ENCODE results near the gene ENO2.
"Not testable (repeated sequence)": the region's sequence is repeated elsewhere in the genome, so short reads cannot be mapped to it uniquely, and the experiment has no call there.

The ENO2 gene

DNA sequence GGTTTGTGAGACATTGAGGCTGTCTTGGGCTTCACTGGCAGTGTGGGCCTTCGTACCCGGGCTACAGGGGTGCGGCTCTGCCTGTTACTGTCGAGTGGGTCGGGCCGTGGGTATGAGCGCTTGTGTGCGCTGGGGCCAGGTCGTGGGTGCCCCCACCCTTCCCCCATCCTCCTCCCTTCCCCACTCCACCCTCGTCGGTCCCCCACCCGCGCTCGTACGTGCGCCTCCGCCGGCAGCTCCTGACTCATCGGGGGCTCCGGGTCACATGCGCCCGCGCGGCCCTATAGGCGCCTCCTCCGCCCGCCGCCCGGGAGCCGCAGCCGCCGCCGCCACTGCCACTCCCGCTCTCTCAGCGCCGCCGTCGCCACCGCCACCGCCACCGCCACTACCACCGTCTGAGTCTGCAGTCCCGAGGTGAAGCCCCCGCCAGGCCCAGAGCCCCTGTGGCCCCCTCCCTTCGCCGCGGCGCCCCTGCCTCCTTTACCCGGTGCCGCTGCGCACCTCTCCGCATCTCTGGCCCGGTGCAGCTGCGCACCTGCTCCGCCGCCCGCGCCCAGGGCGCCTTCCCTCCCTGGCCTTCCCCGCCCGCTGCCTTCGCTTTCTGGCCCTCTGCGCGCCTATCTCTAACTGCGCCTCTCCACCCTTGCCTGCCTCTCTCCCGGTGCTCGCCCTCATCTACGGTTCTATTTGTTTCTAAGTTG, at the start of gene ENO2:
Gene ENO2 (plus strand): TSS at position 335 of the 701 bp plus-strand sequence. CDS start 1,253 bp downstream, outside the sequence.
- DNase-seq = peak; percentile 88

DNA sequence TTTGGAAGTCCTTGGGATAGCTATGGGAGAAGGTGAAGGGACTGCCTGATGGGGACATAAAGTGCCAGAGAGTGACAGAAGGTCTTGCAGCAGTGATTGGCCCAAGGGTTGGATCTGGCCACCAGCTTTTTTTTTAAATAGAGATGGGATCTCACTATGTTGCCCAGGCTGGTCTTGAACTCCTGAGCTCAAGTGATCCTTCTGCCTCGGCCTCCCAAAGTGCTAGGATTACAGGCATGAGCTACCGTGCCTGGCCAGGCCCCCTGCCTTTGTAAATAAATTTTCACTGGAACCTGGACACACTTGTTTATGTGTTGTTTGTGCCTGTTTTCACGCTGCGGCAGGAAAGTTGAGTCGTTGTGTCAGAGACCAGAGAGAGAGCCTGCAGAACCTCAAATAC, 49.1 kb upstream of the ENO2 start:
- not testable (repeated sequence) for DNase-seq

DNA sequence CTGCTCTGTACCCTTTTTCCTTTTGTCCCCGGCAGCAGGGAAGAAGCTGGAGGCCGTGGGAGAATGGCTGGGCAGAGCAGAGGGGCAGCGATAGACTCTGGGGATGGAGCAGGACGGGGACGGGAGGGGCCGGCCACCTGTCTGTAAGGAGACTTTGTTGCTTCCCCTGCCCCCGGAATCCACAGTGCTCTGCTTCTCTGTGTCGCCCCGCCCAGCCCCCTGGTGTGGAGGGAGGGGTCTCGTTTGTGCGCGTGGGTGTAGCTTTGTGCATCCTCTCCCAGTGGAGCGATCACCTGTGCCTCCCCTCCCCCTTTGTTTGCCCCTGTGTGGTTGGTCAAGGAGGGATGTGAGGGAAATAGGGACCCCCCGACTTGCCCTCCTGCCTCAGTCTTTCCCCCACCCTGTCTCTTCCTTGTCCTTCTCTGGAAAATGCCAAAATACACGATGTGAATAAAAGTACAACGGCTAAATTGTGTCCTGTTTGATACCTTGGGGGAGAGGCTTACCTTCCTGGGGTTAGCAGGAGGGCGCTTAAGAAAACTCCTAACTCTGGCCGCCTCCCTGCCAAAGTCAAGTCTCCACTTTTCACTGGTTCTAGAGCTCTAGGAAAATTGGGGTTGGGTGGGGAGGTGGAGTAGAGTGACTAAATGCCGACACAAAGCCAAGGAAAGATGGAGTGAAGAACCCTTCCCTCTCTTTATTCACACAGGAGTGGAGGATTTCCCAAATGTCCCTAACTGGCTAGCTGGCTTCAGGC, 48.0 kb upstream of the ENO2 start:
- no peak for DNase-seq

DNA sequence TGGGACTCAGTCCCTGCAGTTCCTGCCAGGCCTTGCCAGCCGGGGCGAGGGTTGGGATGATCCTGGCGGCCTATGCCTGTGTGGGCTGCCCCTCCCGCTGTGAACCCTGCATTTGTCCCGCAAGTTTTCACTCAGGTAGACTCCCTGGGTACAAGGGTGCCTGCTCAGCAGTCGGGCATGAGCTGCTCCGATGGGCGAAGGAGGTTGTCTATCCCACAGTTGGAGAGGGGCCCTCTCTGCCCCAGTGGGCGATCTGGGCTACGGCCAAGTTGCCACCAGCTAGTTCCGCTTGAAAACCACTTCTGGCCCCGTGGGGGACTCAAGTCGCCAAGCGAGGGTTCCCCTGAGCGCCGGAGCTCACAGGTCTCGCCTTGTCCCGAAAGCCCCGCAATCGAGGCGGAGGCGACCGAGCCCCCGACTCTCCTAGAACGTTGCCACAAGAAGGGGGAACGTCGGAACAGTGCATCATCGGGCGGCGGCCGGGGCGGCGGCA, 47.4 kb upstream of the ENO2 start:
- DNase-seq = no peak

DNA sequence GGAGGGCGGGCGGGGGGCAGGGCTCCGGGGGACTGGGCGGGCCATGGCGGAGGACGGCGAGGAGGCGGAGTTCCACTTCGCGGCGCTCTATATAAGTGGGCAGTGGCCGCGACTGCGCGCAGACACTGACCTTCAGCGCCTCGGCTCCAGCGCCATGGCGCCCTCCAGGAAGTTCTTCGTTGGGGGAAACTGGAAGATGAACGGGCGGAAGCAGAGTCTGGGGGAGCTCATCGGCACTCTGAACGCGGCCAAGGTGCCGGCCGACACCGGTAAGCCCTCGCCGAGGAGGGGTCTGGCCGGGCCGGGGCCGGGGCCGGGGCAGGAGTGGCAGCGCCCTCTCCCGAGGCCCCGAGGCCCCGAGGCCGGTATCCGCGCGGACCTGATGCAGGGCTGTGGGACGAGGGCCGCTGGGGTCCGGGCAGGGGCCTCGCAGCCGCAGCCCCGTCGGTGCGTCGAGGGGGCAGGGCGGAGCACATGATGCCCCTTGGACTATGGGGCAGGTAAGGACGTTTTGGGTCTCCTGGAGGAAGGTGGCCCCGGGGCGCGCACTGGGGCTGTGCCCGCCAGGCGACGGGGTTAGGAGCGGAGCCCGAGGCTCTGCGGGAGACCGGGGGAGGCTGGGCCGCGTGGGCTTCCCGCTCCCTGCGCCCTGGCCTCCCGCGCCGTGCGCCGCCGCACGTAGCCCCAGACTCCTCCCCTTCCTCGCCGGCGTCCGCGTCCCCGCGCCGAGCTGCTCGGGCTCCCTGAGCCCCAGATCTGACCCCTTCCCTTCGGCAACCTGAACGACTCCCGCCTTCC, 46.8 kb upstream of the ENO2 start, which contains the start of gene TPI1:
Gene TPI1 (plus strand): TSS at position 119 of the 798 bp plus-strand sequence. CDS start 36 bp downstream, at position 155.
- DNase-seq = peak; percentile 73

DNA sequence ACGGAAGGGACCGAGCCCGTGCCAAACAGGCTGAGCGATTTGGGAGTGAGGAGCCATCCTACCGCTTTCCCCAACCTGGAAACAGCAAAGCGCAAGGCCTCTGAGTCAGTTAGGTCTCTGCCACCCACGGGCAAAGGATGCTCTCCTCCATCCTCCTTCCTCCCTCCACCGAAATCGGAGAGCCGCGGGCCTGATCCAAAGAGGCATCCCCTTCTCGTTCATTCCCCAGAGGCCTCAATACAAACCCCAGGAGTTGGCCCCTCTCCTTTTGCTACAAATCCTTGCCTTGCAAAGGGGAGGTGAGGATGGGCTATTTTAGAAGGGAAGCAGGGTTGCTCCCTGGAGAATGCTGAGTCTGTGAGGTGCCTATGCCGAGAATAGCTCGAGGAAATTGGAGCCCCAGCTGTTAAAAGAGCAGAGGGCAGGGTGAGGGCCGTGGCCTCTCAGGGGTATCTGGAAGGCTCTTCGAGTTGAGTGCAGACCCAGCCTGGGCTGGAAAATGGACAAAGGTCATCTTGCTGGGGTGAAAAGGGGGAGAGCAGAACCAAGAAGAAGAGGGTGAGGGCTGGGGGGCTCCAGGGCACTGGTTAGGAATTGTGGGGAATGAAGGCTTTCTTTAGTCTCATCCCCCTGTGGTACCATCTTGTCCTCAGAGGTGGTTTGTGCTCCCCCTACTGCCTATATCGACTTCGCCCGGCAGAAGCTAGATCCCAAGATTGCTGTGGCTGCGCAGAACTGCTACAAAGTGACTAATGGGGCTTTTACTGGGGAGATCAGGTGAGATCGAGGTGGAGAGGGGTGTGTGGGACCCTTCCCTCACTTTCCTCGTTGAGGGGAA, 46.0 kb upstream of the ENO2 start:
- DNase-seq = no peak

DNA sequence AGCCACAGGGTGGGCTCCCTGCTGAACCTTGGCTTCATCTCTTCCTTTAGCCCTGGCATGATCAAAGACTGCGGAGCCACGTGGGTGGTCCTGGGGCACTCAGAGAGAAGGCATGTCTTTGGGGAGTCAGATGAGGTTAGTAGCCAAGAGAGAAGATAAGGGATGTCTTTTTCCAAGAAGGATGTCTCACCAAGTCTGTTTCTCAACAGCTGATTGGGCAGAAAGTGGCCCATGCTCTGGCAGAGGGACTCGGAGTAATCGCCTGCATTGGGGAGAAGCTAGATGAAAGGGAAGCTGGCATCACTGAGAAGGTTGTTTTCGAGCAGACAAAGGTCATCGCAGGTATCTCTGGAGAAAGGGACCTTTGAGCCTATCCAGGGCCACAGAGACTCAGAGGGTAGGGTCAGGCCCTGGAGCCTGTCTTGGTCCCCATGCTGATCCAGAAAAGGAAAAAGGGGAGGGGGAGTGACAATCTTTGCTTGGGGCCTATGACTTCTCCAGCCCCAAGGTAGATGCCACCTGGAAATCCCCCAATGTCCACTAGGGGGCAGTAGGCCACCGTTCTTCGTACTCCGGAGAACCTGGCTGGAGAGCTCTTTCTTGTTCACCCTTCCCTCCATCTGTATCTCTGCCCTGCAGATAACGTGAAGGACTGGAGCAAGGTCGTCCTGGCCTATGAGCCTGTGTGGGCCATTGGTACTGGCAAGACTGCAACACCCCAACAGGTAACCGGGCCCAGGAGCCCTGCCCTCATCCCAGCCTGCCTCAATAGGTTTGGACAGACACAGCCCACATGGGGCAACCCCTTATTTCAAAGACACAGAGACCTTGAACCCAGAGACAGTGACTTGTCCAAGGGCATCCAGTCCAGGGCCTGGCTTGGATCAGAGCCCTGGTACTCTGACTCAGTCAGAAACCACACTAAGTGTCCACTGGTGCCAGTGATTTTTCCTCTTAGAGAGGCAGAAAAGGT, 45.0 kb upstream of the ENO2 start:
- DNase-seq = peak; percentile 88

DNA sequence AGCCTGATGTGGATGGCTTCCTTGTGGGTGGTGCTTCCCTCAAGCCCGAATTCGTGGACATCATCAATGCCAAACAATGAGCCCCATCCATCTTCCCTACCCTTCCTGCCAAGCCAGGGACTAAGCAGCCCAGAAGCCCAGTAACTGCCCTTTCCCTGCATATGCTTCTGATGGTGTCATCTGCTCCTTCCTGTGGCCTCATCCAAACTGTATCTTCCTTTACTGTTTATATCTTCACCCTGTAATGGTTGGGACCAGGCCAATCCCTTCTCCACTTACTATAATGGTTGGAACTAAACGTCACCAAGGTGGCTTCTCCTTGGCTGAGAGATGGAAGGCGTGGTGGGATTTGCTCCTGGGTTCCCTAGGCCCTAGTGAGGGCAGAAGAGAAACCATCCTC, 44.1 kb upstream of the ENO2 start:
- DNase-seq = not testable (repeated sequence)

DNA sequence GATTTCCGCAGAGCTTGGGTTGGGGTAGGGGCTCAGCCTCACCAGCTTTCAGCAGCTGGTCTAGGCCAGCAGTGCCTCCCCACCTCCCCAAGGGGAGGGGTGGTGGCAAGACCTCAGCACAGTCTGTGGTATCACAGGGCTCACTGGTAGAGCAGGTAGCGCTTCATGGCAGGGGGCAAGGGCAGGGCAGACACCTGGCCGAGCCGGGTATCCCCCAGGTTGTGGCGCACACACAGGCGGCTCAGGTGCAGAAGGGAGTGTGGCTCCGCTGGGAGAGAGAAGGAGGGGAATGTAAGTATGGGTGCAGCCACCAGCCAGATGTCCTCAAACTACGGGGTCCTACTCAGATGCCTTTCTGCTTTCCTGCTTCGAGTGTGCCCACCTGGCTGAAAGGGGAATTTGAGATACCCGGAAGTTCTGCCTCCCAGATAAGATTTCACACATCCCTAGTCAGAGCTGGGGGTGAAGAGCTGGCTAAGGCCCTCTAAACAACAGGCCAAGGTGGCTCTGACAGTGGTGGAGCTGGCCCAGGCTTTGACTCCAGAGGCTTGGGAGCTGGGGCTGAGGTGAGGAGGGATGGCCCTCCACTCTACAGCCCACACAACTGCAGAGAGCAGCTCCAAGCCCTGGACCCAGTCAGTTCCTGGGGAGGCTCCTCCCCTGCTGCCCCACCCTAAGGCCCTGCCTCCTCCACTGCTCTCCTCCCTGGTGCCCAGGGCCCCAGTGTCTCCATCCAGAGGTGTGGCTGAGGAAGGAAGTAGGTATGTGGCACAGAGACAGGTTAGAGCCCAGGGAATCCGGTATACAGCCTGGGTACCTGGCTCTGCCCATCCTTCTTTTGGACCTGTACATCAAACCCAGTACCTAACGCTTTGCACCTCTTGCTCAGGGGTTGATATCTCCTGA, 43.1 kb upstream of the ENO2 start:
- DNase-seq = no peak

DNA sequence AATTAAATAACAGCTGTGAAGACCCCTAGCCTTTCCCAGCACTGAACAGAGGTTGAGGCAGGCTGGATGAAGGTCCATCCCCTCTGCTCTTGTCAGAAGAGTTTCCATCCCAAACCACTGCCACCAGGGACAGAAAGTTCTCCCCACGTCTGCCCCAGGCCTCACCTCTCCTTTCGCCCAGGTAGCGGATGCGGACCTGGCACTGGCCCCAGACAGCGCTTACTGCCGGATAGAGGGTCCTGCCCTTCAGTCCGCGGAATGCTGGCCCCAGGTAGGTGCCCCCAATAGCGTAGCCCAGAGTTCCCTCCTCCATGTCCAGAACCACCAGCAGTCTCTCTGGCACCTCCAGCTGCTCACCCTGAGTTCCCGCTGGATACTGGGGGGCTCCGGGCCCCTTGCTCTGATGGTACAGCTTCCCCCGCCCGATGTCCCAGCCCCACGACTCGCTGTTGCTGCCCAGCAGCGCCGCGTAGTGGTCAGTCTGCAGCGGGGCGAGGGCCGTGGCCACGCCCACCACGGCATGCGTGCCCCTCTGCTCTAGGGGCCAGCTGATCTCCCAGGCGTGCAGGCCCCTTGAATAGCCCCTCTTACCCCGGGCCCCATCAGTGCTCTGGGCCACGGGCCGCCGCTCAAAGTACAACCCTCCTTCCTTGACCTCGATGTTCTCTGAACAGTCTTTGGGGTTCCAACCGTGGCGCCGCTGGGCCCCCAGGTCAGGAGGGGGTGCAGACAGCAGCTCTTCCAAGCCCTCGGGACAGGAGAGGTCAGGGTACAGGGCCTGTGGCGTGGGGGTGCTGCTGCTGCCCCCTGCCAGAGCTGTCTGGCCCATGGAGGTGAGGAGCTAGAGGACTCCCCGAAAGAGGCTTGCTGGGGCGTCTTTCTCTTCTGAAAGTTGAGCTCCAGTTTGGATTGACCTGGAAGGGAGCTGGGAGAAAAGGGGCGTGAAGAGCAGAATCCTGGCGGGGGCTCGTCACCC, 42.0 kb upstream of the ENO2 start:
- peak; percentile 83 for DNase-seq

DNA sequence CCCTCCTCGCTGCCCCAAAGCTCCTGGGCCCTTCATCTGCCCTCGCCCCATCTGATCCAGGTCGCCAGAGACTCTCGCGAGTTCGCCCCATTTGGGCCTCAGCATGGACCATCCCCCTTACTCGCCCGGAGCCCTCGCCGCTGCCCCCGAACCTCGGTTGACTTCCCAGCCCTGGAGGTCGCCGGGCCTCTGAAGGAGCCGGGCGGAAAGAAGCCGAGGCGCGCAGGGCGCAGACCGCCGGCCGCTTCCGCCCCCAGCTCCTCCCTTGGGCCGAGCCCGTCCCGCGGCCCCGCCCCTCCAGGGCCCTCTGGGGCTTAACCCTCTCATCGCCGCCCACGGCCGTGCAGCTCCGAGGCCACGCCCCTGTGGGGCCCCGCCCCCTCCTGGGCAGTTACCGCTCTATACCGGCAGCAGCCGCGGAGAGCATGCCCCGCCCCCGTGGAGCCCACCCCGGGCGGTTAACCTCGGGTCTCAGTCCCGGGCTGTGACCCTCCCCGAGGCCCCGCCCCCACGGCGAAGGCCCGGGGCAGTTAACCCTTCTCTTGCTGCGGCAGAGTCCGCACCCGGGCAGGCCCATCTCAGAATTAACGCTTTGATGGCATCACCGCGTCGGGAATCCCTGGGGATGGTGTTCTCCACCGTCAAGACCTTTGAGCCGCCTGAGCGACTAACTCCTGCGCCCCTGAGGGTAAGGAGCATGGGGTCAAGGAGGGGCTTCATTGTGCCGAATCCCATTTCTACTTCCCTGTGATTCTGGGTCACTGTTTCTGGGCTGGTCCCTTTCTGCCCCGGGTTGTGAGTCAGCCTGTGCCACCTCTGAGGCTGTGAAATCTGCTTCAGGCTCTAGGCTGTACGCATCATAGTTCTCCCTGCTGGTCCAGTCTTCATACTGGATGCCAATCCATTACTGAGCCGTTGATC, 41.0 kb upstream of the ENO2 start, which contains the start of gene SPSB2:
Gene SPSB2 (minus strand): TSS at position 210 of the 921 bp plus-strand sequence. CDS start 402 bp downstream, outside the sequence.
- DNase-seq = peak; percentile 99

DNA sequence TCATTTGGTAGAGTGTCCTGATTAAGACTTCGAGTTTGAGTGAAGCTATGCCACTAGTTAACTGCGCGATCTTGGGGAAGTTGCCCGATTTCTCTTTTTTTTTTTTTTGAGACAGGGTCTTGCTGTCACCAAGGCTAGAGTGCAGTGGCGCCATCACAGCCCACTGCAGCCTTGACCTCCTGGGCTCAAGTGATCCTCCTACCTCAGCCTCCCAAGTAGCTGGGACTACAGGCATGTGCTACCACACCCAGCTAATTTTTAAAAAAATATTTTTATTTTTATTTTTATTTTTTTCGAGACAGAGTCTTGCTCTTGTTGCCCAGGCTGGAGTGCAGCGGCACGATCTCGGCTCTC, 40.4 kb upstream of the ENO2 start:
- DNase-seq = not testable (repeated sequence)

DNA sequence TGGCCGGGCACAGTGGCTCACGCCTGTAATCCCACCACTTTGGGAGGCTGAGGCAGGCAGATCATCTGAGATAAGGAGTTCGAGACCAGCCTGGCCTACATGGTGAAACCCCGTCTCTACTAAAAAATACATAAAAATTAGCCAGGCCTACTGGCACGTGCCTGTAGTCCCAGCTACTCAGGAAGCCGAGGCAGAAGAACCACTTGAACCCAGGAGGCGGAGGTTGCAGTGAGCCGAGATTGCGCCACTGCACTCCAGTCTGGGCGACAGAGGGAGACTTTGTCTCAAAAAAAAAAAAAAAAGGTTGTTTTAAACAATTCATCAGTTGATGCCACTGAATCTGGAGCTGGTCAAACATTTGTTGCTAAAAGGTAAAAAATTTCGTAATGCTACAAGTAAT, 34.6 kb upstream of the ENO2 start:
- not testable (repeated sequence) for DNase-seq

DNA sequence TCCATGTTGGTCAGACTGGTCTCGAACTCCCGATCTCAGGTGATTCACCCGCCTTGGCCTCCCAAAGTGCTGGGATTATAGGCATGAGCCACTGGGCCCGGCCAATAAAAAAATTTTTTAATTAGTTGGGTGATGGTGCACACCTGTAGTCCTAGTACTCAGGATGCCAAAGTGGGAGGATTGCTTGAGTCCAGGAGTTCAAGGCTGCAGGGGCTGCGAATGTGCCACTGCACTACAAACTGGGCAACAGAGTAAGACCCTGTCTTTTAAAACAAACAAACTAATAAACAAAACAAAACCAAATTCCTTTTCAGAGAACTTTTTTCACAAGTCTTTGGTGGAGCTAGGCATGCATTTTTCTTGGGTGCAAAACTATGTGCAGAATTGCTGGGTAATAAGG, 31.1 kb upstream of the ENO2 start:
- DNase-seq = no peak

DNA sequence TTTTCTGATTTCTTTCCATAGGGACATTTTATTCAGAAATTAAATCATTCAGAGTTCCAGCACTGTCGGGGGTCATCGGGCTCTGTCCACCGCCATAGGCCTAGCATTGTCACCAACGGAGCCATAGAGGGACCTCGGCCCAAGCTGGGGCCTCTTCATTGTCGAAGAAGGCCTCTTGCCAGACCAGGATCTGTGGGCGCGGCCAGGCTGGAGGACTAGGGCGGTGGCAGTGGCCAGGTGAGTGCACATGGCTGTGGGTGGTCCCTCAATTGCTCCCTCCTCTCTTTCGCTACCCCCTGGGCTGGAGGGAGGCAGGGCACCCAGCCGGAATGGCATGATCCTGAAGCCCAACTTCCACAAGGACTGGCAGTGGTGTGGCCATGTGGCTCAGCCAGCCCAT, 30.7 kb upstream of the ENO2 start:
- no peak for DNase-seq

DNA sequence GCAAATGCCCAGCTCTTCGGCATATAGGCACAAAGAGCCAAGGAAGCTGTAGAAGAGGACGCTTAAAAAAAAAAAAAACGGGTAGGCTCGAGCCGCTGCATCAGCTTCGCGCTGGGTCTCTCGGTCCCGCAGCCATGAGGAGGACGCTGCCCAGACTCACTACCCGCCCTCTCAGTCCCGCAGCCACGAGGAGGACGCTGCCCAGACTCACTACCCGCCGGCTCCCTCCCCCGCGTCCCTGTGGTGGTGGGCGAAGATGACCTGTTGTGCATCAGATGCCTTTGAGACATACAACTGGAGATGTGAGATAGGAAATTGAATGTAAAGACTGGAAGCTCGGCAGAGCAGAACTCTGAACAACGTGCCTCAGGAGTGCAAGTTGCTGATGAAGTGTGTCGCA, 29.8 kb upstream of the ENO2 start:
- DNase-seq = no peak

DNA sequence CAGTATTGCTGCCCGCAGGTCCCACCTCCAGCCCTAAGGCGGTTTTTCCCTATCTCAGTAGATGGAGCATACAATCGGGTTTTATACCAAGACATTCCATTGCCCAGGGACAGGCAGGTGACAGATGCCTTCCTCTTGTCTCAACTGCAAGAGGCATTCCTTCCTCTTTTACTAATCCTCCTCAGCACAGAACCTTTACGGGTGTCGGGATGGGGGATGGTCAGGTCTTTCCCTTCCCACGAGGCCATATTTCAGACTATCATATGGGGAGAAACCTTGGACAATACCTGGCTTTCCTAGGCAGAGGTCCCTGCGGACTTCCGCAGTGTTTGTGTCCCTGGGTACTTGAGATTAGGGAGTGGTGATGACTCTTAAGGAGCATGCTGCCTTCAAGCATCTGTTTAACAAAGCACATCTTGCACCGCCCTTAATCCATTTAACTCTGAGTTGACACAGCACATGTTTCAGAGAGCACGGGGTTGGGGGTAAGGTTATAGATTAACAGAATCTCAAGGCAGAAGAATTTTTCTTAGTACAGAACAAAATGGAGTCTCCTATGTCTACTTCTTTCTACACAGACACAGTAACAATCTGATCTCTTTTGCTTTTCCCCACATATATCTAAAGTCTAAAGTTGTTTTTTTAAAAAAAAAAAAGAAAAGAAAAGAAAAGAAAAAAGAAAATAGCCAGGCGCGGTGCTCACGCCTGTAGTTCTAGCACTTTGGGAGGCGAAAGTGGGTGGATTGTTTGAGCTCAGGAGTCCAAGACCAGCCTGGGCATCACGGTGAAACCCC, 28.0 kb upstream of the ENO2 start:
- DNase-seq = not testable (repeated sequence)

All from activated CD4-positive, alpha-beta T cell treated with anti-CD3 and anti-CD28 coated beads, Interleukin-2, amount 50 U/mL, for 1 hour (primary cell).